GM21360 (cell line): ENCODE measurements around the gene CFAP91.
A peak's percentile ranks its signal among the peaks of the same experiment; 100 is the strongest.

Experiments used
- ATAC-seq: cut with Tn5 transposase; IDR thresholded peaks from one replicate; pipeline ENCODE4 v1.9.1; 2021; ENCODE audit warnings: mild to moderate bottlenecking, moderate library complexity; ENCODE audit not compliant: unreplicated experiment

The CFAP91 gene

DNA sequence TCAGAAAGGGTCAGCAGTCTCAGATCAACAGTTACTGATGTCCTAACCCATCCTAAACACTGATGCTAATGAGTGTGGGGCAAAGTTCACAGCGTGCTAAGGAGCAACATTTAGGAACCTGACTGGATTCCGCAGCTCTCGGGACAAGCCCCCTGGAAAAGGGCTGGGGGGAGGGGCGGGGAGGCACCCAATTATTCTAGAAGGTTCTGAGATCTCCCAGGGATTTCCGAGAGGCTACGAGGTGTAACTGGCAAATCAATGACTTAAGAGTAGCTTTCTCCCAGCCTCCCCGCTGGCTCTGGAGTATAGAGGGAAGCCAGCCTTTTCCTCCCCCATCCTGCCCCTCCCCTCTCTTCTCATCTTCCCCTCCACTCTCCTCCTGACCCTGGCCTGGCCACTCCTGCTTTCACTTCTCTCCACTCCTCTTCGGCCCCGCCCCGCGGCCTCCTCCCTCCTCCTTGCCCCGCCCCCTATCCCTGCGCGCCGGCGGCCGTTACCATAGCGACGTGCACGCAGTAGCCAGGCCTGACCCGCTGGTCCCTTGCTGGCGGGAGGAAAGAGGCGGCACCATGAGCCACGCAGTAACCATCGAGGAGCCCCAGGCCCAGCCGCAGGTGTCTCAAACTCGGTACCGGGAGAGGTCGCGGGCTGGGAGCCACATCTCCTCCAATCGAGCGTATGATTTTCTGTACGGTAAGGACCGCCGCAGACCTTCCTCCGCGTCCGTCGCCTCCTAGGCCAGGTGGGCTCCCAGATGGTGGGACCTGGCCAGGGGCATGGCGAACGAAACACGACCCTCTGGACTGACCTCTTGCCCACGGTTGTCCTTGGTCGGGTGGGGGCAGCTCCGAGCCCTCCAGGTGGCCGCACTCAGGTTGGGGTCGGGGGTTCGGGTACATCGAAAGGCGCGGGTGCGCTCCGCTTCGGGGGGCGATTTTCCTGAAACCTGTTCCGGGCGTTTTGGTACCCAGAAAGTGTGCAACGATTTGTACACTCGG is at the start of gene CFAP91:
TSS of gene CFAP91 (plus strand) at position 493 of the 998 bp plus-strand sequence. CDS start at position 570, 77 bp downstream.
- peak; percentile 84 for ATAC-seq

DNA sequence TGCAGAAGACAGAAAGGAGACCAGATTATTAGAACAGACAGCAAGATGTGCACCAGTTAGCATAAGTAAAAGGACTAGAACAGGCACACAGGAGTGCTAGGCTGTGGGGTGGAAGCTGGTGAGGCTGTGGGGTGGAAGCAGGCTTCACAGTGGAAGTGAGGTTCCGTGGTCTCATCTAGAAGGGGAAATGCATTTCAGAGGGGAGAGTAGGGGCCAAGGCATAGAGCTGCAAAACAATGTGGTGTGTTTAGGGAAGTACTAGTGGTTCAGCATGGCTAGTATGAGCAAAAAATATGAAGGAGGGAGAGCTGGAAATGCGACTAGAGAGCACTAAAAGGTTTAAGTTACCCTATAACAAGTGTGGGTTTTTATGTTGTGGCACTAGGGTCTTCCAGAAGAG is 48.9 kb upstream of the CFAP91 start:
- ATAC-seq = no peak

DNA sequence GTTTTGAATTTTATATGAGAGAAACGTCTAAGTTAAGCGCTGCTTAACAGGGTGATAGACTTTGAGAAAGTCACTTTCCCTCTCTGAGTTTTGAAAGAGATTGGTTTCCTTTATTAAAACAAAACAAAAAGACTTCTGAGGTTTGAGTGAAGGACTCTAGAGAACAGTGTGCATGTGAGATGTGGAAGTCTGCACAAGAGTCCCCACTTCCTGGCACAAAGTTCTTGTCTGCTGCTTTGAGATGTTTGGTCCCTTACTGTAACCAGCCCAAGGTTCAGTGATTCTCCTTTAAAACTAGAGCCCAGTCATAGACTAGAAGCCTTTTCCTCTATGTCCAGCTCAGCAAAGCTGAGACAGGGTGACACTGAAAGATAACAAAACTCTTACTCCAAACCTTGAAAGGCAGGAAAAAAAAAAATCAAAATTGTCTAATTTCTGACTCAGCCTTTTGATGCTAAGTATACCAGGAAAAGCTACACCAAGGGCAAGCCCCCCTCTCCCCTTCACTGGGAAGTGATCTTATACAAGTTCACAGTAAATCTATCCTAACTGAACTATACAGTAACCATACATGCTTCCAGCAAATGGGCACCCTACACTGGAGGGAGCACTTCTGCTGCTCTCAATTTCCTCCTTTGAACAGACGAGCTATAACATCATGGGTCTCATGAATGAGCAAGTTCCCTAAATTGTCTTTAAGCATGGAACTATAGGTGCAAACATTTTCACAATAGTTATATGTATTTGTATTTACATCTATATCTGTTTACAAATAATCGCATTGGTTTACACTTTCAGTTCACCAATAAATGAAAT is 44.7 kb upstream of the CFAP91 start:
- no peak for ATAC-seq

DNA sequence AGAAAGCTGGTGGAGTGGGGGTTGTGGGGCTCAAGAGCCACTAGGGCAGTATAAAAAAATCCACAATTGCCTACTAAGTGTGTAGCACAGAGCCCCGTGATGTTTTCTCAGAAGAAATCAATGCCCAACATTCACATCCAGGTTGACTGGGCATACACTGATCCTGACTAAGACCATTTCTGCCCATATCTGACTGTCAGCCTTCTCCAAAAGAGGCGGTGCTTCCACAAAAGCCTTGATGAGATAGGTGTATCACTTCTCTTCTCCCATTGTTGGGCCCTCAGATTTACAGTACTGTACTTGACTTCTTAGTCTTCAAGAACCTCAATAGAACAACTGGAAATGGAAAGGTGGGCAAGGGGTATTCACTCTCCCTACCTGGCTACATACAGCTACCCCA is 43.8 kb upstream of the CFAP91 start:
- no peak for ATAC-seq

DNA sequence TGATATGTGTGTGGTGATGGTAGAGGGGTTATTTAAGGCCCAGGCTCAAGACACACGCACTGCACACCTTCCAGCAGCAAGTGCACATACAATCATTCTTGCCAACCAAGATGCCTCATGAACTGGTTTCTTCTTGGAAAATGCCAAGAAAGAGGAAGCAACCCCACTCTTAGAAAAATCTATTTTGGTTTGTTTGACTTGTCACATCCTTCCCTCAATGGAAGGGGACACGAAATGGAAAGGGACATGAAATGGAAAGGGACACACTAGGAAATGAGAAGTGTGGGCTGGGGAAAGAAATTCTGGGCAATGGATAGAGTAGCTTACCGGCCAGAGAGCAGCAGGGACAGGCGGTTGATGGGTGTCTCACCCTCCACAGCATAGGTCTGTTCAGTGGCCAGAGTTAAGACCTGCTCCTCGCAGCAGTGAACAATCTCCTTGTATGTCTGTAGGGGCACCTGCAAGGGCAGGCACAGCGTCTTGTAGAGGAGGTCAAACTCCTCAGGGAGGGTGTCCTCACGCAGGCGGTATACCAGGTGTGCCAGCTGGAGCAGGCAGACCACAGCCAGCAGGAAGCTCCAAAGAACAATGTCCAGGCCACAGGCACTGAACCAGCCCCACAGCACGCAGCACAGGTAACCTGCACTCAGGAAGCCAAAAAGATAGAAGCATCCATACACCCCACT is 43.1 kb upstream of the CFAP91 start:
- no peak for ATAC-seq

DNA sequence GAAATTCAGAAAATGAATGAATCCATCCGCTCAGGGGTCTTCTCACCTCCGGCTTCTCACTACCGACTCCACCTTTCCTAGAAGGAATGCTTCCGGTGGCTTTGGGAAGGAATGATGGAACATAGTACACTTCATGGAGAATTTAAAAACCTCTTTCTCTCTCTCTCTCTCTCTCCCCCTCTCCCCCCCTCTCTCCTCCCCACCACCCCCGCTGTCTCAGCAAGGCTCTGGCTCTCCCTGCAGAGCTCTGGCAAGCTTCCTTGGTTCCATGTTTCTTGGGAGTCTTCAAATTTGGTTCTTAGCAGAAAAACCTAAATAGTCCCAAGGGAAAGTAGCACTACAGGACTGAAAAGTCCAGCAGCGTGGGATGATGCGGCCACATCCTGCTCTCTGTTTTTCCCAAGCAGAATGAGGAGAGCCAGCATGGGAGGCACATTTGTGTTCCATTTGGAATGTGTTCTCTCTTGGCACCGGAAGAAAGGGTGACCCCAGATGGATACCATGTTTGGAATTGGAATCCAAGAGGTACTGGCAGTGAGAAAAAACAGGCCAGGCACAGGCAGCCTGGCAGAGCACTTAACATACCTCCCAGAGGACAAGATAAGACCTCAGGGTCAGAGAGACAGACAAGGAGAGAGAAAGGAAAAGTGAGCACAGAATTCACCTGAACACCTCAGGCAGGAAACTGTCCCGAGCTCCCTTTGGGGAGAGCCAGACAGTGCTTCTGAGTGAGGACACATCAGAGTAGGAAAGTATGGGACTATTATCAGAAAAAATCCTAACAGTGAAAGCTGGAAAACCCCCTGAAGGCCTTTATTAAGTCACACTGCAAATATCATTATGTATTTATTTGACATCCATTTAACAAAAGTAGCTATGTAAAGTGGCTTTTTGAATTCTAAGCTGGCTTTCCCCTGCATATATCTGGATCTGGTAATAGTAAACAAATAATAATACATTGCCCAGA is 42.1 kb upstream of the CFAP91 start, which contains the start of gene POPDC2:
TSS of gene POPDC2 (minus strand) at position 116 of the 967 bp plus-strand sequence. CDS start 166 bp downstream, outside the sequence.
- ATAC-seq = no peak

DNA sequence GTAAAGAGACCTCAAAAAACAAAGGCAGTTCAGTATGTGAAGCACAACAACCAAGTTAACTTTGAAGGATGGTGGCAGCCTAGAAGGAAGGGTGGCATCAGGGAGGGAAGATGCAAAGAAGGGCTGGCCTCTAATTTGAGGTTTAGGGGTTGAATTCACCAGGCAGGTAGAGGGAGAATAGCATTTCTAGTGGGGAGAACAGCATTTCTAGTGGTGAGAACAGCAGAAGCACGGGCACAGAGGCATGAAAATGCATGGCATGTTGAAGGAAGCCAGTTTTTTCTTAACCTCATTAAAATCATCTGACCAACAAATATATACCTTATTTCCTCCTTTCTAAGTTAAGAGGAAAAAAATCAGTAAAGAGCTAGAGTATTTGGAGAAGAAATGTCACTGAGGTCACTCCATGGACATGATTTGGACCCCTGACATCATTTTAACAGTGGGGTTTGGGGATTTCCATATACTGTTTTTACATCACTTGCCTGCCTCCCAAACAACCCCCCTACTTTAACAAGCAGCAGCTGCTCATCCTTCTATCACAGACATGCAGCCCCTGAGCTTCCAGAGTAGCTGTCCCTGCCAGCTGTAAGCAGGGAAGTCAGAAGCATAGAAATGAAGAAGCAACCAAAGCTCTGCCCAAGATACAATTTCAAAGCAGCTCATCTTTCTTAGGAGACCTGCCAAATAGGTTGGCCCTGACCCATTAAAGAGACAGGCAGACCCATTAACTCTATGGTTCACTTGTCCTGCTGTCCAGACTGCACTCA is 40.0 kb upstream of the CFAP91 start:
- ATAC-seq = no peak

DNA sequence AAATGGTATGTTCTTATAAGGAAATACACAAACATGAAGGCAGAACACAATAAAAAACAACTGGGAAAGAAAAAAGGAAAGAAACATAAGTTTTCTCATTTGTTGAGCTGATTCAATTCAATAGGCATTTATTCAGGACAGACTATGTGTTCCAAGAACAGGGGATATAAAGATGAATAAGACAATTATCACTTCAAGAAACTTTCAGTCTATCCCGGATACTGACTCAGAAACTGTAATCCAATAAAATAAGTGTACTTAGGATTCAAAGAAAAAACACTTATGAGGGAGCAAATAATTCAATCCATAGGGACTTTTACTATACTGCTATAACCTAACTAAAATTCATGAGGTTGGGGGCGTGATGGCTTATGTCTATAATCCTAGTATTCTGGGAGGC is 38.9 kb upstream of the CFAP91 start:
- ATAC-seq = no peak

DNA sequence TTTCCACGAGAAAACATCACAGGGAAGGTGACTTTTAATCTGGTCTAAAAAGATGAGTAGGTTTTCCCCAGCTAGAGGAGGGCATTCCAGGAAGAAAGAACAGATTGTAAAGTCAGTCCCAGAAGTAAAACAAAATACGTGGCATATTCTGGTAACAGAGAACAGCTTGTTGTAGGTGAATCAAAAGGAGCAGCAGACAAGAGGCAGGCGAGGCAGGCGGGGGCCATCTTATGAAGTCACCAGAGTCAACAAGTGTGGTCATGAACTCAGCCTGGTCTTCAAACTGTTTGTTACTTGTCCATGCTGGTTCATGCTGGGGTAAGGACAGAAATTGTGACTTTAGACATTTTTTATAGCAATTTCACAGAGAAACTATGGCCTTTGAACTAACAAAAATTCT is 38.5 kb upstream of the CFAP91 start:
- ATAC-seq = no peak

DNA sequence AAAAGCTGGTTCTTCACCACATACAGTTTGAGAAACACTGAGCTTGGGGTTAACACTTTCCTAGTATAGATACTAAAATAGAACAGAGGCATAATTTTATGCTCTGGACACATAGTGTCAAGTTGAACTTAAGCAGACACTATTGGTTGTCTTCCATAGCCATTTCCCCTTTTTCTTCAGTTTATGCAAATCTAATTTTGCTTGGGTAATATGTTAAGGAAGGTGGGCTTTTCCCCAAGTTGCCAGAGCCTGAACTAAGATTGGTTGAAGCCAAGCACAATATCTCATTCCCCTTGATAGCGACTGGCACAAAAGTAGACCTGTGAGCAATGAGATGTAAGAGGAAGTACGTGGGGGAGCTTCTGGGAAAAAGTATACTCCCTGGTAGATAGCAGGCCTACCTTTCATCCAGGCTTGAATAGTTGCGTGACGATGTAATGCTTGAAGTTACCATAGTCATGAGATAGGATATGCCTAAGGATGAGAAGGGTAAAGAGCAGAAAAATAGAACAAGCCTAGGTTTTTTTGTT is 37.9 kb upstream of the CFAP91 start:
- ATAC-seq = no peak

DNA sequence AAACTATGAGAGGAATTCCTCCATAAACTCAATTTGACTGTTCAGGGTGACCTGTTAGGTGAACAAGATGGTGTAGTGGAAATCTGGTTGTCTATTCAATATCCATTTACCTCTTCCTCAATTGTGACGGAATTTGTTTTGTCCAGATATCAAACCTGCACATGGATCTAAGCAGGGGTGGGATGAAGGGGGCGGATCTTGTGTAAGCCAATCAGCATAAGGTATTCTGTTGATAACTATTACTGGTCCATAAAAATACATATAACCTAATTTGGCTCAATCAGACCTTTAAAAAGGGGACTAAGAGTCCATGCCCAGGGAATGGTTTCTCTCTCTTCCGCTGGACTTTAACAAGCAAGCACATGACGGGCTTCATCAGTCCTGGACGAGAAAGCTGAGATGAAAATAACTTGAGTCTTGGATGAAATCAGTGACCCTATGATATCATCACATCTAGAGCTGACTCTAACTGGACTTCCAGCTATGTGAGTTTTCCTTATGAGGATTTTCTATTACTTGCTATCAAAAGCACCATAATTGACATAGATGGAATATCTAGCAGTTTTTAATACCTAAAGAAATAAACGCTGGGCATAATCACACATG is 36.8 kb upstream of the CFAP91 start:
- no peak for ATAC-seq

DNA sequence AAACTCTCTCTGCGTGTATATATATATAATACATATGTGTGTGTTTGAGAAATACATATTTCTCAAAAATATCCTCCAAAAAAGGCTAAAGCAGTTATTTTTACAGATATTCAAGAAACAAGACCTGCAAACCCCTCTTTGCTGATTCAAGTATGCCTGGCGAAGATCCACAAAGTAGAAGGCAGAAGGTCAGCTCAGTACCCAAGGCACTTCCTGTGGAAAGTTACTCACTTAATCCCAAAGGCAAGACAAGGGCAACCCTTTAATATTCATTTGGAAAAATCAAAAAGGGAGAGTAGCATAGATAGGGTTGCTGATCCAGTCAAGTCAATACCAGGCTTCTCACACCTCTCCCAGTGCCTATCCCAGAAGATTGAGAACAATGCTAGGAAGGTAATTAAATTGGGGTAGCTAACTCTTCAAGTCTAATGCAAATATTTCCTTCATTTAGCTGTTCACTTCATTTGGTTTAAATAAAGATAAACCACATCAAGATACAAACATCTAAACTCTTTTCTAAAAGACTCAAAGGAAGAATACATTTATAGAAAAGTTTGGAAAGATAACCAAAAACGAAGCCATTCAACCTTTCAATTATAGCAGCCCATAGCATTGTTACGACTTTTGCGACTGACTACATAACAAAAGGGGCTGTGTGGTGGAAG is 32.8 kb upstream of the CFAP91 start:
- no peak for ATAC-seq

DNA sequence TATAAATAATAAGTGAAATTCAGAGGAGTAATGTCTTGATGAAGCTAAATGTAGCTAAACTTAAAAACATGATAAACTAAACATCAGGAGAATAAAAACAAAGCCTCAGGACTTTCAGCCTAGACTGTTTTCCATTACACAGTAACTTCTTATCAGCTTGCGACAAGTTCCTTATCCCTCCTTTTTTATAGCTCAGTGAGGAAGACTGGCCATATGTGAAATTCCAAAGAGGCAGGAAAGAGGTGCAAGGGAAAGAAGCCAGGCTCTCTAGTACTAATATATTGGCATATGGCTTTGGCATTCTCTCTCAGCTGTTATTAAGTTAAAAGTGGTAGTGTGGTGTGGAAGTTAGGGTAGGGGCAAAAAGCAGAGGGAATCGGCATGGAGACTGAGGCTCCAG is 30.0 kb upstream of the CFAP91 start:
- ATAC-seq = no peak

DNA sequence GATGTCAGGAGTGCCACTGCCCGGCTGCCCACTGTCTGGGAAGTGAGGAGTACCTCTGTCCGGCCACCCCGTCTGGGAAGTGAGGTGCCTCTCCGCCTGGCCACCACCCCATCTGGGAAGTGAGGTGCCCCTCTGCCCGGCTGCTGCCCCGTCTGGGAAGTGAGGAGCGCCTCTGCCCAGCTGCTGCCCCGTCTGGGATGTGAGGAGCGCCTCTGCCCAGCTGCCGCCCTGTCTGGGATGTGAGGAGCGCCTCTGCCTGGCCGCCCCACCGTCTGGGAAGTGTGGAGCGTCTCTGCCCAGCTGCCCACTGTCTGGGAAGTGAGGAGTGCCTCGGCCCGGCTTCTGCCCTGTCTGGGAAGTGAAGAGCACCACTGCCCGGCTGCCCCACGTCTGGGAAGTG is 28.9 kb upstream of the CFAP91 start:
- ATAC-seq = no peak

DNA sequence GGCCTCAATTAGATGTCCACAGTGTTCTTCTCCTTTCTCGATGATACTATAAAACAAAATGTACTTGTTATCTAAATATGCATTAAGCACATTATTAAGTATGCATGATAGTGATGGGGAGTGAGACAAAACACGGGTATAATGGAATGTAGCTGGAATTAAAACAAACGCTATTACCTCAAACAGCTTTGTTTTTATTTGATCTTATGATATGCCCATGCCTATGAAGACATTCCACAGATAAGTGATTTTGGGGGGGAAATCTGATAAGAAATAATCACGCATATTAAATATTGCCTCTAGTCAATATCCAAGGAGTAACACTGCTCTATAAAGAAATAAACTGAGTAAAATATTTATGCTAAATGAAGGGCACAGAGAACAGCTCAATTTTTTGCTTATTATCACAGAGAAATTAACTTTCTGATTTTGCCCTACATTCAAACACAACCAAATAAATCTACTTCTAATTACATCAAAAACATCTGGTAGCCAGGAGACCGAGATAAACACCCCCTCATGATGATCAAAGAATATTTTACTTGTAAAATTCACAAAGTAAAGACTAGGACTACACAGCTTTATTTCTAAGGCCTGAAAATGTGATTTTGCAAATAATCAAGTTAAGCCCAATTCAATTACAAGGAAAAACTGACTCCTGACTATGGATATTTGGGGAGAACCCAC is 27.5 kb upstream of the CFAP91 start:
- ATAC-seq = no peak

DNA sequence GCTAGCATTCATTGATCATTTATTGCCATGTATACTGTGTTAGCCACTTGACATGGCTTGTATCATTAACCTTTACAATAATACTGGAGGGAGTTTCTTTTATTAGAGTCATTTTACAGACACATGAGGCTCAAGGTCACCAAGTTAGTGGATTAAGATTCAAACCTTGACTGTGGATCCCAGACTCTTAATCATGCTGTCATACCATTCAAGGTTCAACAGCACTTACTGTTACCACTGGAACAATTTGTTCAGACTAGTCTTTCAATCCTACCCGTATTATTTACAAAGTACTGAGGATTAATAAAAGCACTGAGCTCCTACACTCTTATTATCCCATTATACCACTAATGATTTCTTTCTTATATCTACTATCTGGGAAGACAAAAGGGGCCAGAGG is 26.8 kb upstream of the CFAP91 start:
- ATAC-seq = no peak
